Measurements from ENCODE around the gene HVCN1.
"Not testable (repeated sequence)": the region's sequence is repeated elsewhere in the genome, so short reads cannot be mapped to it uniquely, and the experiment has no call there.

Gene HVCN1, protein sequence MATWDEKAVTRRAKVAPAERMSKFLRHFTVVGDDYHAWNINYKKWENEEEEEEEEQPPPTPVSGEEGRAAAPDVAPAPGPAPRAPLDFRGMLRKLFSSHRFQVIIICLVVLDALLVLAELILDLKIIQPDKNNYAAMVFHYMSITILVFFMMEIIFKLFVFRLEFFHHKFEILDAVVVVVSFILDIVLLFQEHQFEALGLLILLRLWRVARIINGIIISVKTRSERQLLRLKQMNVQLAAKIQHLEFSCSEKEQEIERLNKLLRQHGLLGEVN

GRCh38 chr12:110688446-110689280, at the start of gene HVCN1:
Gene HVCN1, minus strand, starts transcription at chr12:110689115. Its CDS starts 5,870 bp downstream, at chr12:110683245.
- Histone ChIP-seq H3K9me3 (ENCODE audit: low read length) (no peaks in the 10 kb centered on the region), H3K9me2 (ENCODE audit: low read depth, low read length) (no peaks in the 10 kb centered on the region), H3F3A (ENCODE audit: insufficient read depth, low read length) (no peaks in the 10 kb centered on the region), H3K4me1 (ENCODE audit: insufficient read depth, low read length, severe bottlenecking) (peaks cover 56% of the 10 kb centered on the region), H3K27me3 (ENCODE audit: insufficient read depth, low read length) (no peaks in the 10 kb centered on the region), H2AFZ (ENCODE audit: low read length) (no peak within 1 kb of the TSS), H3K4me3 (ENCODE audit: low read depth, low read length, poor library complexity, severe bottlenecking) (peak within 1 kb of the TSS; percentile 71), H3K27ac (ENCODE audit: low read depth, low read length, poor library complexity, severe bottlenecking) (peak within 1 kb of the TSS; percentile 95), H3K4me2 (ENCODE audit: low read length) (peak within 1 kb of the TSS; percentile 88), H3K36me3 (ENCODE audit: insufficient read depth, low read length) (peaks cover 20% of the 10 kb centered on the region), H3K79me2 (ENCODE audit: insufficient read depth, low read length) (no peaks in the 10 kb centered on the region), H4K20me1 (ENCODE audit: insufficient read depth, low read length) (no peaks in the 10 kb centered on the region), H3K9ac (ENCODE audit: low read length) (peak within 1 kb of the TSS; percentile 81)
- TF ChIP-seq CTCF (IDR thresholded peaks at IDR 0.05; ENCODE audit: low read length) (no peak), EZH2 (IDR thresholded peaks at IDR 0.05; ENCODE audit: borderline replicate concordance, low read length) (no peak)

DNA sequence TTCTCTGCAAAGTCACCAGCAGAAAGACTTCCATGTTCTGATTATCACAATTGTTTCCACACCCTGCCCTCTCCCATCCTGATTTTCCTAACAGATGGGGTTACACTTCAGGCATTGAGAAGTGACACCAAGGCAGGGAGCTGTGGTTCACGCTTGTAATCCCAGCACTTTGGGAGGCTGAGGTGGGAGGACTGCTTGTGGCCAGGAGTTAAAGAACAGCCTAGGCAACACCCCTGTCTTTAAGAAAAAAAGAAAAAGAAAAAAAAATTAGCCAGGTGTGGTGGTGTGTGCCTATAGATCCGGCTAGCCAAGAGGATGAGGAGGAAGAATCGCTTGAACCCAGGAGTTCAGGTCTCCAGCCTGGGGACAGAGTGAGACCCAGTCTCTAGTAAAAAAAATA, 48.6 kb upstream of the HVCN1 start:
- Histone ChIP-seq H2AFZ (ENCODE audit: low read length) (no peak overlapping the region), H3K9ac (ENCODE audit: low read length) (no peak overlapping the region; the same call in 1 of the 2 replicates), H3K9me2 (ENCODE audit: low read depth, low read length) (no peaks in the 10 kb centered on the region), H3K79me2 (ENCODE audit: insufficient read depth, low read length) (peaks cover 99% of the 10 kb centered on the region), H3K36me3 (ENCODE audit: insufficient read depth, low read length) (peaks cover 40% of the 10 kb centered on the region), H3K4me2 (ENCODE audit: low read length) (peak overlapping the region; percentile 63), H4K20me1 (ENCODE audit: insufficient read depth, low read length) (no peaks in the 10 kb centered on the region), H3K27me3 (ENCODE audit: insufficient read depth, low read length) (no peaks in the 10 kb centered on the region), H3K4me3 (ENCODE audit: low read depth, low read length, poor library complexity, severe bottlenecking) (no peak overlapping the region), H3K9me3 (ENCODE audit: low read length) (no peaks in the 10 kb centered on the region), H3F3A (ENCODE audit: insufficient read depth, low read length) (no peaks in the 10 kb centered on the region), H3K4me1 (ENCODE audit: insufficient read depth, low read length, severe bottlenecking) (peaks cover 35% of the 10 kb centered on the region), H3K27ac (ENCODE audit: low read depth, low read length, poor library complexity, severe bottlenecking) (no peak overlapping the region)
- TF ChIP-seq EZH2 (IDR thresholded peaks at IDR 0.05; ENCODE audit: borderline replicate concordance, low read length), result no peak
- TF ChIP-seq CTCF (IDR thresholded peaks at IDR 0.05; ENCODE audit: low read length), result no peak

GRCh38 chr12:110737016-110737415, 48.1 kb upstream of the HVCN1 start:
- H3K4me2 ChIP-seq (ENCODE audit: low read length); H3K9ac ChIP-seq (ENCODE audit: low read length); H3K4me3 ChIP-seq (ENCODE audit: low read depth, low read length, poor library complexity, severe bottlenecking); H3K9me2 ChIP-seq (ENCODE audit: low read depth, low read length); H2AFZ ChIP-seq (ENCODE audit: low read length); H3K27ac ChIP-seq (ENCODE audit: low read depth, low read length, poor library complexity, severe bottlenecking); H3F3A ChIP-seq (ENCODE audit: insufficient read depth, low read length); H3K27me3 ChIP-seq (ENCODE audit: insufficient read depth, low read length); H4K20me1 ChIP-seq (ENCODE audit: insufficient read depth, low read length); H3K9me3 ChIP-seq (ENCODE audit: low read length): not testable (repeated sequence)
- Histone ChIP-seq H3K79me2 (ENCODE audit: insufficient read depth, low read length) (peaks cover 97% of the 10 kb centered on the region), H3K4me1 (ENCODE audit: insufficient read depth, low read length, severe bottlenecking) (peaks cover 35% of the 10 kb centered on the region), H3K36me3 (ENCODE audit: insufficient read depth, low read length) (peaks cover 45% of the 10 kb centered on the region)
